ENCODE data around the gene ARID1B. TPM values are rescaled to one million over a fixed set of nuclear protein-coding genes. Genes with fewer than 3 reads are reported as not detected.
A peak's percentile ranks its signal among the peaks of the same experiment; 100 is the strongest.

The ARID1B gene
- total and polyA plus RNA-seq, 9 of the 15 experiments (the other 6 are each of a cell fraction or from before 2014, with no cell fraction given): 12.5 to 50.5 (median 25.8) TPM

- TF ChIP-seq SRSF3 (IDR thresholded peaks at IDR 0.05; ENCODE audit: insufficient read depth, low read length) (no peak), GTF2A2 (tag; IDR thresholded peaks at IDR 0.05) (no peak), HCFC1 (IDR thresholded peaks at IDR 0.05; ENCODE audit: low read depth, low read length) (no peak; the same call in 1 of the 2 replicates), NELFE (IDR thresholded peaks at IDR 0.05; ENCODE audit: insufficient read depth, insufficient read length) (no peak), CCAR2 (IDR thresholded peaks at IDR 0.05; ENCODE audit: low read depth, low read length) (no peak), TRIM28 (IDR thresholded peaks at IDR 0.05) (no peak), ARID1B (IDR thresholded peaks at IDR 0.05) (peak; percentile 75), ARHGAP35 (IDR thresholded peaks at IDR 0.05; ENCODE audit: partially characterized antibody) (no peak), NCOA1 (IDR thresholded peaks at IDR 0.05; ENCODE audit: low read depth) (no peak), CAMTA2 (CRISPR knock-in tag; conservative IDR thresholded peaks at IDR 0.05) (no peak), PTBP1 (IDR thresholded peaks at IDR 0.05; ENCODE audit: low read depth, low read length) (no peak), ATF7 (IDR thresholded peaks at IDR 0.05) (0 out of 2 replicates have a peak, but pooled peaks have one; percentile 43), TARDBP (IDR thresholded peaks at IDR 0.05) (peak; percentile 72; the same call in 1 of the 2 replicates), ZNF41 (CRISPR knock-in tag; conservative IDR thresholded peaks at IDR 0.05) (no peak), ZNF217 (CRISPR knock-in tag; IDR thresholded peaks at IDR 0.05) (no peak), PREB (CRISPR knock-in tag; IDR thresholded peaks at IDR 0.05) (0 out of 2 replicates have a peak, but pooled peaks have one; percentile 80), SRSF1 (IDR thresholded peaks at IDR 0.05; ENCODE audit: low read depth, low read length) (no peak), CHD4 (IDR thresholded peaks at IDR 0.05; ENCODE audit: insufficient read depth, insufficient replicate concordance, low read depth, low read length, poor library complexity, severe bottlenecking) (no peak), ZNF3 (CRISPR knock-in tag; IDR thresholded peaks at IDR 0.05) (no peak), MAFG (tag; conservative IDR thresholded peaks at IDR 0.05) (peak; percentile 93), MIER1 (IDR thresholded peaks at IDR 0.05; ENCODE audit: low read depth) (no peak)
- TF ChIP-seq, protein P1, sequence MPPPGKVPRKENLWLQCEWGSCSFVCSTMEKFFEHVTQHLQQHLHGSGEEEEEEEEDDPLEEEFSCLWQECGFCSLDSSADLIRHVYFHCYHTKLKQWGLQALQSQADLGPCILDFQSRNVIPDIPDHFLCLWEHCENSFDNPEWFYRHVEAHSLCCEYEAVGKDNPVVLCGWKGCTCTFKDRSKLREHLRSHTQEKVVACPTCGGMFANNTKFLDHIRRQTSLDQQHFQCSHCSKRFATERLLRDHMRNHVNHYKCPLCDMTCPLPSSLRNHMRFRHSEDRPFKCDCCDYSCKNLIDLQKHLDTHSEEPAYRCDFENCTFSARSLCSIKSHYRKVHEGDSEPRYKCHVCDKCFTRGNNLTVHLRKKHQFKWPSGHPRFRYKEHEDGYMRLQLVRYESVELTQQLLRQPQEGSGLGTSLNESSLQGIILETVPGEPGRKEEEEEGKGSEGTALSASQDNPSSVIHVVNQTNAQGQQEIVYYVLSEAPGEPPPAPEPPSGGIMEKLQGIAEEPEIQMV (tag; conservative IDR thresholded peaks at IDR 0.05; ENCODE audit: low read depth): no peak
- TF ChIP-seq, protein P2, sequence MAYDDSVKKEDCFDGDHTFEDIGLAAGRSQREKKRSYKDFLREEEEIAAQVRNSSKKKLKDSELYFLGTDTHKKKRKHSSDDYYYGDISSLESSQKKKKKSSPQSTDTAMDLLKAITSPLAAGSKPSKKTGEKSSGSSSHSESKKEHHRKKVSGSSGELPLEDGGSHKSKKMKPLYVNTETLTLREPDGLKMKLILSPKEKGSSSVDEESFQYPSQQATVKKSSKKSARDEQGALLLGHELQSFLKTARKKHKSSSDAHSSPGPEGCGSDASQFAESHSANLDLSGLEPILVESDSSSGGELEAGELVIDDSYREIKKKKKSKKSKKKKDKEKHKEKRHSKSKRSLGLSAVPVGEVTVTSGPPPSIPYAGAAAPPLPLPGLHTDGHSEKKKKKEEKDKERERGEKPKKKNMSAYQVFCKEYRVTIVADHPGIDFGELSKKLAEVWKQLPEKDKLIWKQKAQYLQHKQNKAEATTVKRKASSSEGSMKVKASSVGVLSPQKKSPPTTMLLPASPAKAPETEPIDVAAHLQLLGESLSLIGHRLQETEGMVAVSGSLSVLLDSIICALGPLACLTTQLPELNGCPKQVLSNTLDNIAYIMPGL (CRISPR knock-in tag; IDR thresholded peaks at IDR 0.05): no peak
- TF ChIP-seq, protein P3, sequence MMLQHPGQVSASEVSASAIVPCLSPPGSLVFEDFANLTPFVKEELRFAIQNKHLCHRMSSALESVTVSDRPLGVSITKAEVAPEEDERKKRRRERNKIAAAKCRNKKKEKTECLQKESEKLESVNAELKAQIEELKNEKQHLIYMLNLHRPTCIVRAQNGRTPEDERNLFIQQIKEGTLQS (IDR thresholded peaks at IDR 0.05): no peak
- TF ChIP-seq, protein P3 (CRISPR knock-in tag; conservative IDR thresholded peaks at IDR 0.05): no peak
These were observed 463.1 kb downstream of the ARID1B start (continued) for GRCh38 chr6:157240059-157240959.
